Mucosa of stomach (tissue), 1 donor: ENCODE results near the gene CA12.

Experiments
- H3K27me3 ChIP-seq: one replicate; pipeline ENCODE4 v1.7.0; 2013; ENCODE audit warnings: mild to moderate bottlenecking, low read length; ENCODE audit not compliant: control insufficient read depth, insufficient read depth
- H3K36me3 ChIP-seq: one replicate; pipeline ENCODE4 v1.7.0; 2013; ENCODE audit warnings: low read length; ENCODE audit not compliant: control insufficient read depth, insufficient read depth
- H3K4me1 ChIP-seq: one replicate; pipeline ENCODE4 v1.7.0; 2013; ENCODE audit warnings: mild to moderate bottlenecking, low read length; ENCODE audit not compliant: control insufficient read depth, insufficient read depth
- H3K4me3 ChIP-seq: one replicate; pipeline ENCODE4 v1.7.0; 2013; ENCODE audit warnings: low read length
- H3K9ac ChIP-seq: one replicate; pipeline ENCODE4 v1.7.0; 2013; ENCODE audit warnings: mild to moderate bottlenecking, low read length, moderate library complexity
- H3K9me3 ChIP-seq: one replicate; pipeline ENCODE4 v1.7.0; 2013; ENCODE audit warnings: mild to moderate bottlenecking, low read length, moderate library complexity; ENCODE audit not compliant: control insufficient read depth
- donor health status: Pancreatic carcinoma.

Gene CA12

DNA sequence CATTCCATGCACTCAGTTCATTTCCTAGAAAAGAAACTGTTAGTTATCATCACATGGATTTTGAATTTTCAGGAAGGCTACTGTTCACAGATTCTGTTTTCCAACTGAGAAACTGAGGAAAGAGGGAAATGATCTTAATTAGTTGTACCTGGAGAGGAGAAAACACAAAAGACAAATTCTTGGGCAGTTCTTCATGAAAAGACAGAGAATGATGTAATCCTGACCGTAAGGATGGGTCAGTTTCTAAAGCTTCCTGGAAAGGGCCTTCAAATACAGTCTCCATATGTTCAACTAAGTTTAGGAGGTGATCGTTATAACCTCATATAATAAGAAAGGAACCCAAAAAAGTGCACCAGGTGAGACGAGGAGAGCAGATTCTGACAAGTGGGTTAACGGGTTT, 44.6 kb downstream of the CA12 start:
- Histone ChIP-seq H3K27me3 (no peaks in the 10 kb centered on the region), H3K9me3 (no peaks in the 10 kb centered on the region), H3K4me3 (no peak overlapping the region), H3K4me1 (no peaks in the 10 kb centered on the region), H3K36me3 (no peaks in the 10 kb centered on the region), H3K9ac (no peak overlapping the region)

DNA sequence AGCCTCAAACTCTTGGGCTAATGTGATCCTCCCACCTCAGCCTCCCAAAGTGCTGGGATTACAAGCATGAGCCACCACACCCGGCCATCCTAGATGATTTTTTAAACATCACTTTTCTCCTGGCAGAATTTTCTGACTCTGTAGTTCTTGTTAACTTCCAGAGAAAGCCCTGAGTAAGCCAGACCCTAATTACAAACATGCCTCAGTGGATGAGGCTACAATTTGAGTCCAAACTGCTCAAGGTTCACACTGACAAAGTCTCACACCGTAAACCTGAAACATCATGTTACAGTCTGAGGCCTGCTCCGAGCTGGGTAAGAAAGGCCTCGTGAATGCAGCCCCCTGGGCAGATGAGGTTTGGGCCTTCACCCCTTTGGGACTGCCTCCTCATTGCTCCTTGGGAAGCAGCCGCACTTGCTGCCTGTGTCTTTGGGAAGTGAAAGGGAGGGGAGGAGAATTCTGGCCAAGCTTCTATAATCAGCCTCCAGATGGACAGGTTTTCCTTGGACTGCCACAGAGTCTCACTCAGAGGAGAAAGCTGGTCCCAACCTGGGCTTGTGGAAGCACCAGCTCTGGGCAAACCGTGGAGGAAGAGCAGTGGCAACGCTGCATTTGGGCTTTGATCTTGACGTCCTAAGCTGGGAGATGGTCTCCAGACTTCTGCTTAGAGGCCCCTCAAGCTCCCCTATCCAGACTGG, 46.0 kb downstream of the CA12 start:
- Histone ChIP-seq H3K36me3 (no peaks in the 10 kb centered on the region), H3K9me3 (no peaks in the 10 kb centered on the region), H3K27me3 (no peaks in the 10 kb centered on the region), H3K4me1 (no peaks in the 10 kb centered on the region), H3K9ac (no peak overlapping the region), H3K4me3 (no peak overlapping the region)

DNA sequence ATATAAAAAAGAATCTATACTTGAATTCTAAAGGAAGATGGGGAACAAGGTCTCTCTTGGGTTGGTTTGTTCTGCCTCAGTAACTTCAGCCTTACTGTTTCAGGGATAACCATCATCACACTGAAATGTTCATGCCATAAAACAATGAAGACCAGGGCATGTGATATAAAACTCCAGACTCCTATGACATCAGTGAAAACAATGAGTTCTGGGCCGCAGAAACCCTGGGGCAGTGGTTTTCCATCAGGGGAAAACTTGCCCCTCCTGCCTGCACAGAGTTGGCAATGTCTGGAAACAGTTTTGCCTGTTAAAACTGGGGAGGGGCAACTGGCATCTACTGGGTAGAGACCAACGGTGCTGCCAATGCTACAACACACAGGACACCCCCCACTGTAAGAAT, 46.8 kb downstream of the CA12 start:
- no peaks in the 10 kb centered on the region for H3K4me1 ChIP-seq
- no peaks in the 10 kb centered on the region for H3K27me3 ChIP-seq
- H3K4me3 ChIP-seq = no peak overlapping the region
- no peak overlapping the region for H3K9ac ChIP-seq
- H3K9me3 ChIP-seq = no peaks in the 10 kb centered on the region
- H3K36me3 ChIP-seq = no peaks in the 10 kb centered on the region

DNA sequence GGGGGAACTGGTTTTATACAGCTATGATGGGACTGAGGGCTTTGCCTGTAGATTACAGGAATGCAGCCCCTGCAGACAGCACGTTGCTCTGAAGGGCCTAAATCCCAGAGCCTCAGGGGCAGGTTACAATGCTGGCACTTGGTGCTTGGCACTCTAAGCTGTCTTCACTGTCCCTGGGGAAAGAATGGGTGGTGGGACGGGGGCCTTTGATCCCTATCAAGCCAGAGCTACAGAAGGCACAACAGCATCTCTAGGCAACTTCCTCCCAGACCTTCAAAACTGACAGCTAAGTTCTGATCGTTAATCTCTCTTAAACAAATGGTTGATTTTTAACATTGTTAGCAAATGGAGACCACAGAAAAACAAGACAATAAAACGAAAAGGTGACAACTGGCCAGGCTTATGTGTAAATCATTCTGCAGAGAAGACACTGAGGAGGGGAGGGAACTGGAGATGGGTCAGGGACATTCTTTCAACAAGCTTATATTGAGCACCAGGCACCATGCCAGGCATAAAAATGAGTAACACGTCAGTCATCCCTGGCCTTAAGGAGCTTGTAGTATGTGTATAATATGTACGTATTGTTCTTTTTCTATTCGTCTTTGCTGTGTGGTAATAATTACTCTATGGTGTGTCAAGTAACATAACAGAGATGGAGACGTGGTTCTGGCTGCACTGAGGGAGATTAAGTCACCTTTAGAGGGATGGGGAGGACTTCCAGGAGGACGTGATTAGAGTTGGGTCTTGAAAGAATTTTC, 49.1 kb downstream of the CA12 start:
- Histone ChIP-seq H3K4me3 (no peak overlapping the region), H3K27me3 (no peaks in the 10 kb centered on the region), H3K9me3 (no peaks in the 10 kb centered on the region), H3K36me3 (no peaks in the 10 kb centered on the region), H3K4me1 (no peaks in the 10 kb centered on the region), H3K9ac (no peak overlapping the region)

DNA sequence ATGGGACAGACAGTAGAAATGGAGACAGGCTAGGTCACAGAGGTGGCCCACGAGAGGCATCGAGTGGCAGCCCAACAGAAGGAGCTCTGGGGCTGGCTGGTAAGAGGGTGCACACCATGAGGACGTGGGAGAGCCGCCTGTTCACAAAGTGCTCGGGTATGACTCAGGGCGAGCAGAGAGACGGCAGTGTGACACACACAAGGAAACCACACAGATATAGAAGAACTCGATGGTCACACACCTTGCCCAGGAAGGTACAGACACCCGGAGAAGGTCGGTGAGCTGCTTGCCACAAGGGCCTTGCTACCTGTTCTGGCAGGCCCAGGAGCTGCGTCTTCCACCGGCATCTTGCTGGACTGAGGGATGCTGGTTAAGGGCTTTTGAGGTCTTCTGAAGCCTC, 50.2 kb downstream of the CA12 start:
- Histone ChIP-seq H3K9me3 (no peaks in the 10 kb centered on the region), H3K27me3 (no peaks in the 10 kb centered on the region), H3K4me1 (no peaks in the 10 kb centered on the region), H3K36me3 (no peaks in the 10 kb centered on the region), H3K4me3 (no peak overlapping the region), H3K9ac (no peak overlapping the region)

DNA sequence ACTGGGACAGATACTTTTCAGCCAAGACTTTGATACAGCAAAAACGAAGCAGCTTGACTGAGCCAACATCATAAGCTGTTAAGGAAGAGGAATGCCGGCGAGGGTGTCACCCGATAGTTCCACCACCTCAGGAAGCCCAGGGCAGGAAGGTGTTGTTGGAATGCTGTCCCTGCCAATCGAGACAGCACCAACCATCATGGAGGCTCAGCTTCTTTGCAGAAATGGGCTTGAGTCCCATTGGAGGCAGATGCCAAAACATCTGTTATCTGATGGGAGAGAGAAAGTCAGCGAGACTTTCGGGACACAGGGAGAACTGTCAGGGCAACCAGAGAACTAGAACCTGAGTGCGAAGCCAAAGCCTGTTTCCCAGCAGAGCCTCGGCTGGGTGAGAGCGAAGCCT, 50.7 kb downstream of the CA12 start:
- Histone ChIP-seq H3K9me3 (no peaks in the 10 kb centered on the region), H3K27me3 (no peaks in the 10 kb centered on the region), H3K9ac (no peak overlapping the region), H3K4me3 (no peak overlapping the region), H3K4me1 (no peaks in the 10 kb centered on the region), H3K36me3 (no peaks in the 10 kb centered on the region)

DNA sequence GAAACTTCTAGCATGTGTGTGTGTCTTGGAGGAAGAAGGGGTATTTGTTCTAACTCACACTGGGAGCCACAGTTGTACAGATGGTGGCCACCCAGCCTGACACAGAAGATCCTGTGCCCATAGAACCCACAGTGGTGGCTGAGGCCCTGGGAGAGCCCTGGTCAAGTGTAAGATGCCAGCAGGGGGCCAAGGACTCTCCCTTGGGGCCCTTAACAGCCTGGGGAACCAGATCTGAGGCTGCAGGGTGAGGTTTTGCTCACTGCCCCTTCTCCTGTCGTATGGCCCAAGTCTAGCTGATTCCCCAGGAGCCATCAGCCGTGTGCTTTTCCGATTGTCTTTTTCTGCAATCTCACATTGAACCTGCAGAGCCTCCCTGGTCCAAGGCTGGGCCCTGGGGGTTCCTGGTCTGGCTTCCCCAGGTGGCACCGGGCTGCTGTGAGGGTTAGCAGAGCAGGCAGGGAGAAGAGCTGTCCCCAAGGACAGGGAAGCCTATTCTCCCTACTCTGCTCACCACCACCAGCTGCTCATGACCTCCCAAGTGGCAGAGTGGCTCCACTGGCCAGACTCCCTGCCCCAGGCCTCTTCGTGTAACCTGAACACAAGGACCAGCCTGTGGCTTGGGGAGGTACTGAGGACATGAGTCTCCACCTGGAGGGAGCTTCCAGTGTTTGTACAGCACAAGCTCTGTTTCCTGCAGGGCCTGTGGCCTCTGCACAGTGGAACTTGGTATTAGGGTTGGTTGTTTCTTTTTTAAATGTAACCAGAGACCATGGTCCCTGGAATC, 51.9 kb downstream of the CA12 start:
- H3K36me3 ChIP-seq = no peaks in the 10 kb centered on the region
- no peak overlapping the region for H3K4me3 ChIP-seq

DNA sequence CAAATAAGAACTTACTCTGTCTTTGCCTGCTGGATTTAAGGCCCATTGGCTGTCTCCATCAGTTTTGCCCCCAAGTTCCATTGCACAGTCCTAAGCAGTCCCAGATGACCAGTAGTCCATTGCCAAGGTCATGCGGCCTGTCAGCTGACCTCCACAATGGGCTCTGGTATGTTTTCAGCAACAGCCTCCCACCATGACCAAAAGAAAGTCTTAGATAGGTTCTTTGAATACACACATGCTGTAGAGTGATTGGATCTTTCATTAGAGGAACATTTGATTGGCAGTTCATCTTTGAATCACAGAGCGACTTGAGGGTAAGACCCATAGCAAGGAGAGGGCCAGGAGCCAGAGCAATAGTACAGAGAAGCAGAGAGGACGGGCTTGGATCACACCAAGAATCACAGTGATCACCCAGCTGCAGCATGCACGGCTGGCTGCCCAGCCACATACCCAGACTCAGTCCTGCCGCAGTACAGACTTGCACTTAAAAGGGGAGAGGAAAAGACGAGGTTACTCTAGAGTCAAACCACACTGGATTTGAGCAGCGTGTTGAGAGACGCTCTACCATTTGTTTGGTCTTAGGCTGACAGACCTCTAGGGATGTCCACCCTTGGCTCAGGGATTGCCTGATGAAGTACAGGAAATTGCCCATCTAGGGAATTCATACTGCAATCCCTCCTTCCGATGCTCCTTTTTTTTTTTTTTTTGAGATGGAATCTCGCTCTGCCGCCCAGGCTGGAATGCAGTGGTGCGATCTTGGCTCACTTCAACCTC, 53.8 kb downstream of the CA12 start:
- H3K36me3 ChIP-seq = no peaks in the 10 kb centered on the region
- no peaks in the 10 kb centered on the region for H3K9me3 ChIP-seq
- H3K27me3 ChIP-seq = no peaks in the 10 kb centered on the region
- no peak overlapping the region for H3K4me3 ChIP-seq
- no peak overlapping the region for H3K9ac ChIP-seq
- H3K4me1 ChIP-seq = no peaks in the 10 kb centered on the region

More for the DNA sequence above, 51.9 kb downstream of the CA12 start:
- Histone ChIP-seq H3K27me3 (no peaks in the 10 kb centered on the region), H3K9ac (no peak overlapping the region), H3K4me1 (no peaks in the 10 kb centered on the region), H3K9me3 (no peaks in the 10 kb centered on the region)

DNA sequence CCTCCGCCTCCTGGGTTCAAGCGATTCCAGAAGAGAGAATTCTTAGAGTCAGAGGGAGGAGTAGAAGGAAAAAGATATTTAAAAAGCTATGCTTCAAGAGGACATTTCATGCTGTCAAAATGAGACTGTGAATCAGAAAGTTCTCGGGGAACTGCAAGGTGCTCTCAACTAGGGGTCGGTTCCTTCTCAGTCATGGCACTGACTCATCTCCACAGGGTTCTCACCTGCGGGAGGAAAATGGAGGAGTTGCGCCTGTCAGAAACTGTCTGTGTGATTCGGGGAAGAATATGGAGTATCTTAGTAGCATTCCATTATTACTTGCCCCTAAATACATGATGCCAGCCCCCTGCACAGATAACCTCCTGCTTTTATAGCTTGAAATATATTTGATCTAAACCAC, 56.9 kb downstream of the CA12 start:
- H3K9me3 ChIP-seq = no peaks in the 10 kb centered on the region
- H3K27me3 ChIP-seq = no peaks in the 10 kb centered on the region
- no peaks in the 10 kb centered on the region for H3K36me3 ChIP-seq
- no peak overlapping the region for H3K9ac ChIP-seq
- no peak overlapping the region for H3K4me3 ChIP-seq
- no peaks in the 10 kb centered on the region for H3K4me1 ChIP-seq

DNA sequence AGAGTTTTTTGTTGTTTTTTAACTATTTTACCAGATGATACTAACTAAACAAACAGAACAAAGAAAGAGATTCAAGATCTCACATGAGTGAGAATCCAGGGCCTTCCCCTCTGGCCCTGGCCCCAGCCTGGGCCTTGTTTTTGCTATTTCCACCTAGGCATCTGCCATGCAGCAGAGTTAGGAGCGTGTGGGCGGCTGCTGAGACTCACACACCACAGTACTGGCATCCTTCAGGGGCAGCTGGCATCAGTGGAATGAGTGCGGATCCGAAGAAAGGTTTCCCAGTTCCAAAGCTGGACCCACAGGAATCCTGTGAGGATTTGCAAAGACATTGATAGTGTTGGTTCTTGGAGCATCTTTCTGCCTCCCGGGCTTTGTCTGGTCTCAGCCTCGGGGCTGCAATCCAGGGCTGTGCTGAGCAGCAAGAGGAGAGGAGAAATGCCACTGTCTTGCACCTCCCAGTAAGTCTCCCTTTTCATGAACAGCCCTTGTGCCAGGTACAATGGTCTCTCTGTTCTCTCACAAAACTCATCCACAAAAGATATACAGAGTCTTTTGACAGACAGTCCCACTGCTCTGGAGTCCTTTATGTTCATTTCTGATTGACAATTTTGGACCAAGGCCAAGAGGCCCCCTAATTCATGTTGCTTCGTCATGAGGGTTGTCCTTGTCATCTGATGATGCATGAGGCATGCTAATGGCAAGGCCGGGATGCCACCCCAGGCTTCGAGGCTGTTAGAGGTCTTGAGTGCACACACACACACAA, 57.7 kb downstream of the CA12 start:
- no peaks in the 10 kb centered on the region for H3K9me3 ChIP-seq
- no peak overlapping the region for H3K9ac ChIP-seq
- no peaks in the 10 kb centered on the region for H3K36me3 ChIP-seq
- H3K4me3 ChIP-seq = no peak overlapping the region
- H3K4me1 ChIP-seq = no peaks in the 10 kb centered on the region
- H3K27me3 ChIP-seq = no peaks in the 10 kb centered on the region

DNA sequence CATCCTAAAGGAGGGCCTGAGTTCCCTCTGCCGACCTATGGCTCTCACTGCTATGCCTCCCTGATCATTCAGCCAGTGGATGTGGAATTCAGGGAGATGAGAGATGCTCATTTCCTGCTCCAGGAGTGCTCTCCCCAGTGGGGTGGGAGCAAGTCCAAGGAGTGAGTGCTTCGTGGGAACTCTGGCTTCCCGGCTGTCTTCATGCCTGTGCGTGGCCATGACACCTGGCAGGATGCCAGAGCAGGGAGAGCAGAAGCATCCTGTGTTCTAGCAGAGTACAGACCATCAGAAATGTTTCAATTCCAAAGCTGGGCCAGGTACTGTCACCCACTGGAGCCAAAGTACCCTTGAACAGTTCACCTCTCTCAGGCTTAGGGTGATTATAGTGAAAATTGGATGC, 59.1 kb downstream of the CA12 start:
- Histone ChIP-seq H3K4me3 (no peak overlapping the region), H3K36me3 (no peaks in the 10 kb centered on the region), H3K9ac (no peak overlapping the region), H3K27me3 (no peaks in the 10 kb centered on the region), H3K4me1 (no peaks in the 10 kb centered on the region), H3K9me3 (no peaks in the 10 kb centered on the region)
